Measurements from ENCODE around the gene AGFG1.

The AGFG1 gene

GRCh38 chr2:227566012-227566411, 94.1 kb downstream of the AGFG1 start:
- no peak for TF ChIP-seq CTCF (IDR thresholded peaks at IDR 0.05)

DNA sequence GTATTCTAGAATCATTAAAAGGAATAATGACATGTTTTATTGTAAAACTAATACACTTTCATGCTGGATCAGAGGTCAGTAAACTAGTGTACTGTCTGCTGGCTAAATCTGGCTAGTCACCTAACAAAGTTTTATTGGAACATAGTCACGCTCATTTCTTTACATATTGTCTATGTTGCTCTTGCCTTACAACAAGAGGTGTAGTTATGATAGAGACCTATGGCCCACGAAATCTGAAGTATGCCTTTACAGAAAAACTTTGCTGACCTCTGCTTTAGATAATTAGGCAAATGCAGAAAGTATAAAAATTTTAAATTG, 96.9 kb downstream of the AGFG1 start:
- no peak for TF ChIP-seq CTCF (IDR thresholded peaks at IDR 0.05)

DNA sequence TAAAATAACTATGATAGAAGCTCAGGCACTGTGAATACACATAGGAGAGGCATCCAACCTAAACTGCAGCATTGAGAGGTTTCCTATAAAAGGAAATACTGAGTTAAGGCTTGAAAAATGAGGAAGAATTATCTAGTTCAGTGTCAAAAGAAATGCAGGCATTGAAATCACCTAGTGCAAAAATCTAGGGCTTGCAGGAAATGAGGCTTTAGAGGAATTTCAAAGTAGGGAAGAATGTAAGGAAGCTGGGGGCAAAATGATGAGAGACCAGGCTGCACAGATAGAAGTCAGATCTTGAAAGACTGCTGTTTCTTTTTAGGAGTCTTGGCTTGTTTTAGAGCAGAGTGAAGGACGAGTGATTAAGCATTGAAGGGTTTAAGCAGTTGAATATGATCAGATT, 98.7 kb downstream of the AGFG1 start:
- no peak for TF ChIP-seq CTCF (IDR thresholded peaks at IDR 0.05)

DNA sequence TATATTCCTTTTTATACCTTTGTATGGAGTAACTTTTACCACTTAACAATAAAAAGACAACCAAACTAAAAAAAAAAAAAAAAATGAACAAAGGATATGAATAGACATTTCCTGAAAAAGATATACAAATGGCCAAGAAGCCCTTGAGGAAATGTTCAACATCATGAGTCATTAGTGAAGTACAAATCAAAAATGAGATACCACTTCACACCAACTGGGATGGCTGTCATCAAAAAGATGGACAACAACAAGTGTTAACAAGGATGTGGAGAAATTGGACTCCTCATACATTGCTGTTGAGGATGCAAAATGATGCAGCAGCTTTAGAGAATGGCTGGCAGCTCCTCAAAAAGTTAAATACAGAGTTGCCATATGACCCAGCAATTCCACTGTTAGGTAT, 104.2 kb downstream of the AGFG1 start:
- TF ChIP-seq CTCF (IDR thresholded peaks at IDR 0.05), result no peak

GRCh38 chr2:227576812-227577211, 104.9 kb downstream of the AGFG1 start:
- no peak for TF ChIP-seq CTCF (IDR thresholded peaks at IDR 0.05)

DNA sequence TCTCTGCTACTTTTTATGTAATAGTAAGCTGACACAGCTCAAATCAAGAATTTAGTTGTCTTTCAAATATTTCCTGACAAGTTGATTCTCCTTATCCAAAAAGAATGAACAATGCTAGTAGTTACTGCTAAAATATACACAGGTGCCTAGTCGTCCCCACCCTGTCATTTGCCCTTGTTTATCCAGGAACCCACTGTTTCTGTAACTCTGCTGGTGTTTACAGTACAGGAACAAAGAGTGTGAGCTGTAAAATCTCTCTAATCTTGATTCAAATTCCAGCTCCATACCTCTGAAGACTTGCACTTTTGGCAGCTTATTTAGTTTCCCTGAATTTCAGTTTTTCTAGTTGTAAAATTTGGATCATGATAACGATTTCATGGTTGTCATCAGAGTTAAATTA, 105.6 kb downstream of the AGFG1 start:
- TF ChIP-seq CTCF (IDR thresholded peaks at IDR 0.05), result no peak

DNA sequence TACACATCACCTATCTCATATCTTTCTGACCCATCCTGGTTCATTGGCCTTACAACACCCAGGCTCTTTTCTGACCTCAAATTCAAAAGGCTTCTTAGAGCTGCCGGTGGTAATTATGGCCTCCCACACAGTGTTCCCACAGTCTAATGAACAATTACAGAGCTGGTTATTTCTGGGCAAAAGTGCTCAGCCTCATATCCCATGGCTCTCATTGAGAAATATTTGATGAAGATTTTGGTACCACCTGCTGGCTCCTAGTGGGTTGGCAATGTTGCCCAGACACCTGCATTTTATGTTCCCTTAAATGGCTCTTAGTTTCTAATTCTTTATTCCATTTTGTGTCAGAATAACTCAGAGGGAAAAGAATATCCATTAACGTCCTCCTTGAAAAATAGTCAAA, 106.7 kb downstream of the AGFG1 start:
- no peak for TF ChIP-seq CTCF (IDR thresholded peaks at IDR 0.05)

GRCh38 chr2:227579791-227580190, 107.8 kb downstream of the AGFG1 start:
- TF ChIP-seq CTCF (IDR thresholded peaks at IDR 0.05), result no peak

All from LNCAP (cell line).